KOPT-K1 (cell line): Measurements from ENCODE around the gene CCNL1.
"Not testable (repeated sequence)": the region's sequence is repeated elsewhere in the genome, so short reads cannot be mapped to it uniquely, and the experiment has no call there.

Experiments
- H3K27ac ChIP-seq: fragments of 200-600 bp; sonication (generic); 2 replicates; pipeline ENCODE4 v1.5.1; 2016; ENCODE audit warnings: antibody characterized with exemption, mild to moderate bottlenecking, low read depth, low read length; ENCODE audit not compliant: poor library complexity, severe bottlenecking
- H3K36me3 ChIP-seq: fragments of 200-600 bp; sonication (generic); 2 replicates; pipeline ENCODE4 v1.5.1; 2017; ENCODE audit warnings: antibody characterized with exemption, mild to moderate bottlenecking, low read length, moderate library complexity; ENCODE audit not compliant: insufficient read depth
- H3K9me3 ChIP-seq: fragments of 200-600 bp; sonication (generic); 2 replicates; pipeline ENCODE4 v1.5.1; 2017; ENCODE audit warnings: antibody characterized with exemption, low read length, mild to moderate bottlenecking; ENCODE audit not compliant: insufficient read depth, poor library complexity, severe bottlenecking

CCNL1 gene

GRCh38 chr3:157176934-157177333 lies 17.0 kb upstream of the CCNL1 start:
- H3K27ac ChIP-seq = no peak overlapping the region
- H3K9me3 ChIP-seq = peaks cover 19% of the 10 kb centered on the region

GRCh38 chr3:157175691-157176507 lies 16.0 kb upstream of the CCNL1 start:
- Histone ChIP-seq H3K36me3 (peaks cover 10% of the 10 kb centered on the region; the same call in 1 of the 2 replicates), H3K27ac (peak overlapping the region; percentile 96), H3K9me3 (peaks cover 19% of the 10 kb centered on the region)

More at GRCh38 chr3:157176934-157177333, 17.0 kb upstream of the CCNL1 start:
- peaks cover 10% of the 10 kb centered on the region; the same call in 1 of the 2 replicates for H3K36me3 ChIP-seq

GRCh38 chr3:157174649-157175498 lies 14.9 kb upstream of the CCNL1 start:
- Histone ChIP-seq H3K36me3 (peaks cover 9% of the 10 kb centered on the region; the same call in 1 of the 2 replicates), H3K27ac (peak overlapping the region; percentile 96), H3K9me3 (peaks cover 19% of the 10 kb centered on the region)

GRCh38 chr3:157174290-157174648 lies 14.3 kb upstream of the CCNL1 start:
- peak overlapping the region; percentile 96 for H3K27ac ChIP-seq
- H3K9me3 ChIP-seq = peaks cover 14% of the 10 kb centered on the region

GRCh38 chr3:157173343-157173742 lies 13.4 kb upstream of the CCNL1 start:
- not testable (repeated sequence) for H3K9me3 ChIP-seq, H3K27ac ChIP-seq, H3K36me3 ChIP-seq

More at GRCh38 chr3:157174290-157174648, 14.3 kb upstream of the CCNL1 start:
- peaks cover 4% of the 10 kb centered on the region; the same call in 1 of the 2 replicates for H3K36me3 ChIP-seq

- H3K9me3 ChIP-seq = no peaks in the 10 kb centered on the region
- H3K36me3 ChIP-seq = peaks cover 4% of the 10 kb centered on the region; the same call in 1 of the 2 replicates
- H3K27ac ChIP-seq = no peak overlapping the region
Measured at GRCh38 chr3:157172746-157173145, 12.8 kb upstream of the CCNL1 start.

- Histone ChIP-seq H3K36me3 (no peaks in the 10 kb centered on the region), H3K27ac (no peak overlapping the region), H3K9me3 (no peaks in the 10 kb centered on the region)
Measured at GRCh38 chr3:157170861-157171260, 10.9 kb upstream of the CCNL1 start.

- H3K27ac ChIP-seq = no peak overlapping the region
- H3K9me3 ChIP-seq = no peaks in the 10 kb centered on the region
- no peaks in the 10 kb centered on the region for H3K36me3 ChIP-seq
Measured at GRCh38 chr3:157167371-157168042, 7.6 kb upstream of the CCNL1 start.

GRCh38 chr3:157166561-157166960 lies 6.6 kb upstream of the CCNL1 start:
- H3K27ac ChIP-seq = no peak overlapping the region

GRCh38 chr3:157166115-157166514 lies 6.2 kb upstream of the CCNL1 start:
- Histone ChIP-seq H3K27ac (no peak overlapping the region), H3K36me3 (no peaks in the 10 kb centered on the region), H3K9me3 (no peaks in the 10 kb centered on the region)

More at GRCh38 chr3:157166561-157166960, 6.6 kb upstream of the CCNL1 start:
- no peaks in the 10 kb centered on the region for H3K36me3 ChIP-seq
- H3K9me3 ChIP-seq = no peaks in the 10 kb centered on the region

- Histone ChIP-seq H3K36me3 (peaks cover 8% of the 10 kb centered on the region), H3K9me3 (no peaks in the 10 kb centered on the region), H3K27ac (no peak overlapping the region)
Measured at GRCh38 chr3:157163217-157163953, 3.4 kb upstream of the CCNL1 start.

GRCh38 chr3:157162620-157163019 lies 2.7 kb upstream of the CCNL1 start:
- H3K36me3 ChIP-seq = peaks cover 16% of the 10 kb centered on the region
- not testable (repeated sequence) for H3K27ac ChIP-seq, H3K9me3 ChIP-seq

- H3K27ac ChIP-seq = peak overlapping the region; percentile 99
- peaks cover 34% of the 10 kb centered on the region for H3K36me3 ChIP-seq
- H3K9me3 ChIP-seq = no peaks in the 10 kb centered on the region
Measured at GRCh38 chr3:157160658-157161424, 894 bp upstream of the CCNL1 start.
